GM18498 (cell line): ENCODE measurements around the gene SLC25A42.
"Not testable (repeated sequence)": the region's sequence is repeated elsewhere in the genome, so short reads cannot be mapped to it uniquely, and the experiment has no call there.

Experiments used
- ATAC-seq: cut with Tn5 transposase; IDR thresholded peaks from one replicate; pipeline ENCODE4 v1.9.1; 2021; ENCODE audit warnings: mild to moderate bottlenecking, moderate library complexity; ENCODE audit not compliant: unreplicated experiment

SLC25A42 gene

DNA sequence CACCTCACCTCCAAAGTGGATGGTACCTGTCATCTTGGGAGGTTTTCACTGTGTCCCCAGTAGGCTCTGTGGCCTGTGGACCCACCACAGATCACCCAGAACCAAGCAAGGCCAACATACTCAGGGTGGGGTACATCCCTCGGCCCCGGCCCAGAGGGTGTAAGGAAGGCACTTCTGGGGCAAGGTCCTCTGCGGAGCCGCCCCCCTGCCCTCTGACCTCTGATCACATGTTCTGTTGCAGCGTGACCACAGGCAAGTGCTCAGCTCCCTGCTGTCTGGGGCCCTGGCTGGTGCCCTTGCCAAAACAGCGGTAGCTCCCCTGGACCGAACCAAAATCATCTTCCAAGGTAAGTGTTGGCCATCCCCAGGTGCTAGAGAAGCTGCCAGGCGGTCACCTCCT, 37.7 kb downstream of the SLC25A42 start:
- ATAC-seq = no peak

DNA sequence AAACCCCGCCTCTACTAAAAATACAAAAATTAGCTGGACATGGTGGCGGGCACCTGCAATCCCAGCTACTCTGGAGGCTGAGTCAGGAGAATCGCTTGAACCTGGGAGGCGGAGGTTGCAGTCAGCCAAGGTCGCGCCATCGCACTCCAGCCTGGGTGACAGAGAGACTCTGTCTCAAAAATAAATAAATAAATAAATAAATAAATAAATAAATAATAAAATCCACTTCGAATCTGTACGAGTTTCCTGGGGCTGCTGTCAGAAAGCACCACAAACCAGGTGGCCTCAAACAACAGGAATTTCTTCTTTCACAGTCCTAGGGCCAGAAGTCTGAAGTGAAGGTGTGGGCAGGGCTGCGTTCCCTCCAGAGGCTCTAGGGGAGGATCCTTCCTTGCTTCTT, 38.8 kb downstream of the SLC25A42 start:
- ATAC-seq = not testable (repeated sequence)

DNA sequence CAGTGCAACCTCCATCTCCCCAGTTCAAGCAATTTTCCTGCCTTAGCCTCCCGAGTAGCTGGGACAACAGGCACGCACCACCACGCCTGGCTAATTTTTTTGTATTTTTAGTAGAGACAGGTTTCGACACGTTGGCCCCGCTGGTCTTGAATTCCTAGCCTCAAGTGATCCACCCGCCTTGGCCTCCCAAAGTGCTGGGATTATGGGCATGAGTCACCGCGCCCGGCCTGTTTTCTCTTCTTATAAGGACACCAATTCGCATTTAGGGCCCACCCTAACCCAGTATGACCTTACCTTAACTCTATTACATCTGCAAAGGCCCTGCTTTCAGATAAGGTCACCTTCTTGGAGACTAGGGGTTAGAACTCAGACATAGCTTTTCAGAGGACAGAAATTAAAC, 39.4 kb downstream of the SLC25A42 start:
- no peak for ATAC-seq

DNA sequence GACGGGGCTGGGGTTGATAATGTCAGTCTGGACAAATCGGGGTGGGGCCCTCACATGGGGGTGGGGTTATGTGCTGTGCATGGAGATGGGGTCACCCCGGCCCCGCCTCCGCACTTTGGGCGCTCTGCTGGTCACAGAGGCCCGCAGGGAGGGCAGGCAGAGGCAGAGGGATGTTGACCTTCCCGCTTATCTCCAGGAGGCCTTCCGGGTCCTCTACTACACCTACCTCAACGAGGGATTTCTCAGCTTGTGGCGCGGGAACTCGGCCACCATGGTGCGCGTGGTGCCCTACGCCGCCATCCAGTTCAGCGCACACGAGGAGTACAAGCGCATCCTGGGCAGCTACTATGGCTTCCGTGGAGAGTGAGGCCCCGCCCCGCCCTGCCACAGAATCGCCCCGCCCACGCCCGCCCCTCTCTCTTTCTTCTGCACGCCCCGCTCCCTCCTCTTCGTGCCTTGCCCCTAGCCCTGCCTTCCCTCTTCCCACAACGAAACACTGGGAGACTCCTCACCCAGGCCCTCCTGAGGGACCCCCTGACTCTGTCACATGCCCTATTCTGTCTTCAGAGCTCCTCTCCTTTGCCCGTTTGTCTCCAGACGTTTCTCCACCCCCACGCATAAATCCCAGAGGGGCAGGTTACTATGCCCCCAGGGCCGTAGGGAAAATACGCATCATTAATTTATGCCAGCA, 41.7 kb downstream of the SLC25A42 start:
- ATAC-seq = no peak

DNA sequence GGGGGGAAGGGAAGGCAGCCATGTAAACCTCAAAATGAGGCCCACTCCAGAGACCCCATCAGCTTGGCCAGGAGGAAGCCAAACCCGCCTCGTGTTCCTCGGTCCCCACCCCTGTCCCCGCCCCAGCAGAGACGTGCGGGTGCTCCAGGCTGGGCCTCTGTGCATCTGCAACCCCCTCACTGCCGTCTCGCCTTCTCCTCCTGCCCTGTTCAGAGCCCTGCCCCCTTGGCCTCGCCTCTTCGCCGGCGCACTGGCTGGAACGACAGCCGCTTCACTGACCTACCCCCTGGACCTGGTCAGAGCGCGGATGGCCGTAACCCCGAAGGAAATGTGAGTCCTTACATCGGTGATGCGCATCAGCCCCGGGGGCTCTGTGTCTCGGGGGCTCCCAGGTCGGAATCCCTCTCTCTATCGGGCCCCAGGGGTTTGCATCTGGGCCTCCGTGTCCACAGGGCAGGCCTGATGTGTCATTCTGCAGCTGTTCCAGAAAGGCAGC, 42.3 kb downstream of the SLC25A42 start:
- no peak for ATAC-seq

DNA sequence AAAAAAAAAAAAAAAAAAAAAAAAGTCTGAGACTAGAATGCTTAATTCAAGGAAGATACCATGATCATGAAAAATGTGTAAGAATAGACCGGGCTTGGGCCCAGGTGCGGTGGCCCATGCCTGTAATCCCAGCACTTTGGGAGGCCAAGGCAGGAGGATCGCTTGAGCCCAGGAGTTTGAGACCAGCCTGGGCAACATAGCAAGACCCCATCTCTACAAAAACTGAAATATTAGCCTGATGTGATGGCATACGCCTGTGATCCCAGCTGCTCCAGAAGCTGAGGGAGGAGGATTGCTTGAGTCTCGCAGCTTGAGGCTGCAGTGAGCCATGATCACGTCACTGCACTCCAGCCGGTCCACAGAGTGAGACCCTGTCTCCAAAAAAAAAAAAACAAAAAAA, 43.1 kb downstream of the SLC25A42 start:
- ATAC-seq = not testable (repeated sequence)

DNA sequence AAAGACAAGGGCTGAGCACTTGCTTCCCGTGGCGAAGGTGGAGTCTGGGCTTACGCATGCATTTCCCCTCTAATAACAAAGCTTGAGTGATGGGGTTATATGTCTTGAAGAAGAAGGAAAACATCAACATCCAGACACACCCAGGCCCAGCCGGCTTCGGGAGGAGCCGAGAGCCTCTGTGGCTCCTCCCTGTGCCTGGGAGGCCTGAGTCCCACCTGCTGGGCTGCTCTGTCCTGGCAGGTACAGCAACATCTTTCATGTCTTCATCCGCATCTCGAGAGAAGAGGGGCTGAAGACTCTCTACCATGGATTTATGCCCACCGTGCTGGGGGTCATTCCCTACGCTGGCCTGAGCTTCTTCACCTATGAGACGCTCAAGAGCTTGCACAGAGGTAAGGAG, 43.9 kb downstream of the SLC25A42 start:
- no peak for ATAC-seq

DNA sequence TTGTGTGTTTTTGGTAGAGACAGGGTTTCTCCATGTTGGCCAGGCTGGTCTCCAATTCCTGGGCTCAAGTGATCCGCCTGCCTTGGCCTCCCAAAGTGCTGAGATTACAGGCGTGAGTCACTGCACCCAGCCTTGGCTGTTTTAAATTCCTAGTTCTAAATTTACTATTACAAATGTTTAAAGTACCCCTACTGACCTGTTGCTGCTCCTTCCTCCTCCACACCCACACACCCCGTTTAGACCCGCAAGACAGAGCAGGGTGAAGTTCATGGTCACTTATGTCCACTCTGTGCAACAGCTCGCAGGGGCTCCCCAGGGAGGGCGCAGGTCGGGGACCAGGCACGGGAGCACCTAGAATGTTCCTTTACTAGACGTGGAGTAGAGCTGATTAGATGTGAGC, 45.8 kb downstream of the SLC25A42 start:
- no peak for ATAC-seq

DNA sequence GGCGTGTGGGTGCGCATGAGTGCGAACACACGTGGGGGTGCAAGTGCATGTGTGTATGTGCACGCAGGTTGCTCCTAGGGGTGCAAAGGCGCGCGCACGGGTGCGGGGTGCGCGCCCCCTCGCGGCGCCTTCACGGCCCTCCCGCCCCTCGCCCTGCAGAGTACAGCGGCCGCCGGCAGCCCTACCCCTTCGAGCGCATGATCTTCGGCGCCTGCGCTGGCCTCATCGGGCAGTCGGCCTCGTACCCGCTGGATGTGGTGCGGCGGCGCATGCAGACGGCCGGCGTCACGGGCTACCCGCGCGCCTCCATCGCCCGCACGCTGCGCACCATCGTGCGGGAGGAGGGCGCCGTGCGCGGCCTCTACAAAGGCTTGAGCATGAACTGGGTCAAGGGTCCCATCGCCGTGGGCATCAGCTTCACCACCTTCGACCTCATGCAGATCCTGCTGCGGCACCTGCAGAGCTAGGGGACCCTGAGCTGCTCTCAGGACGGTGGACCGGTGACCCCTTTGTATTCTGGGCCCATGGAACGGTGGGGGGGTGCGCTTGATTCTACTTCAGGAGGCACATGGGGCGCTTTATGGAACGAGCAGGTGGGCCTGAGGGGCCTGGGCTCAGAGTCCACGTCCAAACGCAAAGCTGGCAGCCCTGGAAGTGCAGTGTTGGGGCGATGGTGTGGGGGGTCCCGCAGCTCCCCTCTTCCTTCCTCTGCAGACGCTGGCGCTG, 46.8 kb downstream of the SLC25A42 start:
- no peak for ATAC-seq

DNA sequence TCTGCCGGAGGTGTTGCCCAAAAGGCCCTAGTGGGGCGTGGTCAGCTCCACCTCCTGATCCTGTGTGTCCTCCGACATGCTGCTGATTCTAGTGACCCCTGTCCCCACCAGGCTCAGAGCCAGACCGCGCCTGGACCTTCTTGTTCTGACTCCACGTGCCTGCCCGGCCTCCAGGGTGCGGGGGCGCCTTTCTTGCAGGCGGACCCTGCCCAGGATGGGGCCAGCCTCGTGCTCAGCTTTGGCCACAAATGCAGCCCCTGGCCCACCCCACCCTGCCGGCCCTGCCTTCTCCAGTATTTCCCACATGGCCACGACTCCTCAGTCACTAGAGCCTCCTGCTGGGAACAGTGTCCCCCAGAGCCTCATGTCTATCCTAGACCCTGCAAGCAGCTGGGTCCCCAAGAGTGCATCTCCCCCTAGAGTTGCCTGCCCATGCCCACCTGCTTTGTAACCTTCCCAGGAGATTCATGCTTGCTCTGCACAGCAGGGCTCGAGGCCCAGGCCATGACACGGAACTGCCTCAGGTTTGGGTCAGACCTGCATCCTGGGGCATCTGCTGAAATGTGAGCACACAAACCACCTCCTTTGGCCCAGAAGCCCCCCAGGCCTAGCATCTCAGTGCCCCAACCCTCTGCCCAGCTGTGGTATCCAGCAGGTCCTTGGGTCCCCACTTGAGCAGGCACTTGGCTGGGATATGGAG, 47.5 kb downstream of the SLC25A42 start:
- ATAC-seq = no peak

DNA sequence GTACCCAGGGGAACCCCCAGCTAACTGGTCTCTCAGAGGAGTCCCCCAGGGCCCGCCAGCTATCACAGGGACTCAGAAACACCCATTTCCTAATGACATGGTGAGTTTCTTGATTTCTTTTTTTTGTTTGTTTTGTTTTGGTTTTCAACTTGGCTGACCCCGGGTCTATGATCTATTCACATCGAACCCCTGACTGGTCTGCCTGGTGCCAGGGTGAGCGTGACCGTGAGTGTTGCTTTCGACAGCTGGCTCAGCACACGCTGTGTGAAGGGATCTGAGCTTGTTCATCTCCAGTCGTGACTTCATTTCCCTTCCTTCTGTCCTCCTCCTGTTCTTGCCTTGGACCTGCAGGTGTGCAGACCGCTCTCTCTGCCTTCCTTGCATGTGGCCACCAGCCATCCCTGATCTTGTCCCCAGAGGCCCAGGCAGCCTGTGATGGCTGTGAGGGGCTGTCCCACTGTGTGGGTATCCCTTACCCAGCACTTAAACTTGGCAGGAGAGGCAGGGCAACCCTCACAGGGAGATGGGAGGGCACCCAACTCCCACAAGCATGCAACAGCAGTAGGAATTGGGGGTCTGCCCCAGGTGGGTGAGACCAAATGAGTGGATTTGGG, 48.3 kb downstream of the SLC25A42 start:
- no peak for ATAC-seq

DNA sequence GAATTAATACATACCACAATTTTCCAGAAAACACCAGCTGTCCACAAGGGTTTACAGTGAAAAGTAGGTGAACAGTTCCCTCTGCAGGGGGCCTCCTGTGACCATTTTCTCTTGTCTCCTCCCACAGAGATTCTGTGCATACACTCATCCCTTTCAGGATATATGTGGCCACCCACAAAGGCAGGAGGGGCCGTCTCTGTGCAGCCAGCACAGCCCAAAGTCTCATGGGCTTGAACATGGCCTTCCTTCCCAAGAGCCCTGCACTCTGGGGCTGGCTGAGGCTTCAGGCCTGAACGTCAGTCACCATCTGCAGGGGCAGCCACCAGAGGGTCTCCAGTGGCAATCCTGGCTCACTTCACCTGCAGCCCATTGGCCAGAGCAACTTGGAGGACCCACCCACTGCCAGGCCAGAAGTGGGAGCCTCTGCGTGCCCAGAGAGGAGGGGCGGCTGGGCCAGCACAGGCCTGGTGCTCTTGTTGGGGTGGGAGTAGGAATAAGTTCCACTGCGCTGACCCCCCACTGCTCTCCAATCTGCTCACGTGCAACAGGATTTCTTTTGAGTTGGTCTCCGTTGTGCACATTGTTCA, 49.3 kb downstream of the SLC25A42 start:
- no peak for ATAC-seq

DNA sequence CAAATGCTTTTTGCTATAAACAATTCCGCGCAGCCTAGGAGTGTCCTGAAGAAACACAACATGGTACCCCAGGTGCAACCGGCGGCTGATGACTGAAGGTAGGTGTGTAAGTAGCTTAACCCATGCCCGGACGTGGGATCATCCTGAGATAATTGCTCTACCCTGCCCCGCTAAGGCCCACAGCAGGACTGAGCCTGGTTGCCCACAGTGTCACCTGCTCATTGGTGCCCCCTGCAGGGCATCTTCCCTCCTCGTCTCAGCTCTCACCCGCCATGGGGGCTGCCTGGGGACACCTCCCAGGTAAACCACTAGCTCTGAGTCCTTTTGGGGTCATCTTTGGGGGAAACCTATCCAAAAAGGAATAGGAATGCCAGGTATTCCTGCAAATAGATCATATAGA, 52.2 kb downstream of the SLC25A42 start:
- ATAC-seq = no peak

DNA sequence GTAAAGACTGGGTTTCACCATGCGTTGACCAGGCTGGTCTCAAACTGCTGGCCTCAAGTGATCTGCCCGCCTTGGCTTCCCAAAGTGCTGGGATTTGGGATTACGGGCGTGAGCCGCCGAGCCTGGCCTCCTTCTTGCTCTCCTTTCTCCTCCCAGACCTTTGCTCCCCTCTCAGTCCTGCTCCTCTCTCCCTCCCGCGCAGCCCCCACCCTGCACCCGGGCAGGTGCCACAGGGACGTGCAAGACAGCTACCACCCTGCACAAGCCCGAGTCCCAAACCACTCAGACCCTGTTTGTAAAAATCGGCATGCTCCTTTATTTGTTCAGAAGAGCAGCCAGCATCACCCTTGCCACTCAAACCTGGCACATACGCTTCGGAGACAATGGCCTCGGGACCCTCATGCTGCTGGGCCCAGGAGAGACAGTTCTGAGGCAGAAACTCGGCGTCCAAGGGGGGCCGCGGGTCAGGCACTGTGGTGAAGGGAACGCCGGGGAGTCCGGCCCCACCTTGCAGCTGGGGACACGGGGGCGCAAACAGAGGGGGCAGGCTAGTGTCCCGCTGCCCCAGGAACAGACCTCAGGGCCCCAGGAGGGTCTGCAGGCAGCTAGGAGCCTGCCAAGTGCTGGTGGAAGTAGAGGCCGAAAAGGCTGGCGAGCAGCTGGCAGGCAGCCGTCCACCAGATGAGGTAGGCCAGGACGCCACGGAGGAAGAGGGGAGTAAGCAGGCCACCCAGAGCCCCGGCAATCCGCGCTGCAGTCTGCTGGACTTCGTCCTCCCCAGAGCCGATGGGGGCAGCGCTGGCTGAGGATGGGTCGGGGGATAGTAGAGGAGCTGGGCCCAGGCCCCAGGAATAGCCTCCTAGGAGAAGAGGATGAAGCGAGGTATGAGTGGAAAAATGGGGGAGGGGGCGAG, 55.8 kb downstream of the SLC25A42 start:
- ATAC-seq = no peak

DNA sequence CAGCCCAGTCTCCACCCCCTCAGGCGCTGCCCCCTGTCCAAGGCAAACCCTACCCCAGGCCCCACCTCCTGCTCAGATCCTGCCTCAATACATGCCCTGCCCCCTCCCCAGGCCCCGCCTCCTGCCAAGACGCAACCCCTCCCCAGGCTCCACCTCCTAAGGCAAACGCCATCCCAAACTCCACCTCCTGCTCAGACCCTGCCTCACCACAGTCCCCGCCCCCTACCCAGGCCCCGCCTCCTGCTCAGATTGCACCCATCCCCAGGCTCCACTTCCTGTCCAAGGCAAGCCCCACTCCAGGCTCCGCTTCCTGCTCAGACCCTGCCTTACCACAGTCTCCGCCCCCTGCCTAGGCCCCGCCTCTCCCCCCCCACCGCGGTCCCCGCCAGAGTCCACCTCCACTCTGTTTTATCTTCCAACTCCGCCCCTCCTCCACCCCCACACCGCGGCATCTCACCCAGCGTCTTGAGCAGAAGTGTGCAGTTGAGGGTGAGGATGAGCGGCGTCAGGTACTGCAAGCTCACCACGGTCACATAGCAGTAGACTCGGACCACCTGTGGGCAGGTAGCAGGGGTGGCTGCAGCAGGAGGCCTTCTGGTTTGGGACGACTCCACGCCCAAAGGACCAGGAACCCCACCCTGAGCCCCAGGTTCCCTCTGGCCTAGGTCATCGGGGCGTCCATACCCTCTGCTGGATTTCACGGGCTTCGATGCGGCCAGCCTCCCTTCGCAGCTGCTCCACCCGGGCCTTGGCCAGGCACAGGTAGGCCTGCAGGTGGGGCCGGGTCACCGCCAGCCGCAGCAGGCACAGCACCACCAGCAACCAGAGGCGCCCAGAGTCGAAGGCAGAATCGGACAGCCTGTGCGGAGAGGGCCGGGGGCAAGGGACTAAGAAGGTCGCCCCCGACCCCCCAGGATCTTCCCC, 56.8 kb downstream of the SLC25A42 start:
- ATAC-seq = no peak

DNA sequence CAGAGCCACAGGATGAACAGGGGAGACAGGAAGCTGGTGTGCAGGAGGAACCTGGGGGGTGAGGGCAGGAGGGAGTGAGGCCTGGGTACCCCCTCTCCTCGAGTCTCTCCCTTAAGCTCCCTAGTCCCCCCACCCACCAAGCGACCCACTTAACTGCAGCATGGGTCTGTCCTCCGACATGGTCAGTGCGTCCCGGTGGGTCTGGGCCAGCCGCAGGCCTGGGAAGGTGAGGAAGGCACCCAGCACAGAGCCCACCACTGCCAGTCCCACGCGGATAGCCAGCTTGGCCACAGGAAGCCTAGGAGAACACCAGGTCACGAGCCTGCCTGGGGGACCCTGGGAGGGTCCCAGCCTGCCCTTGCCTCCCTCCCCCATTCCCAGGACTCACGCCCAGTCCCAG, 57.6 kb downstream of the SLC25A42 start:
- ATAC-seq = no peak

DNA sequence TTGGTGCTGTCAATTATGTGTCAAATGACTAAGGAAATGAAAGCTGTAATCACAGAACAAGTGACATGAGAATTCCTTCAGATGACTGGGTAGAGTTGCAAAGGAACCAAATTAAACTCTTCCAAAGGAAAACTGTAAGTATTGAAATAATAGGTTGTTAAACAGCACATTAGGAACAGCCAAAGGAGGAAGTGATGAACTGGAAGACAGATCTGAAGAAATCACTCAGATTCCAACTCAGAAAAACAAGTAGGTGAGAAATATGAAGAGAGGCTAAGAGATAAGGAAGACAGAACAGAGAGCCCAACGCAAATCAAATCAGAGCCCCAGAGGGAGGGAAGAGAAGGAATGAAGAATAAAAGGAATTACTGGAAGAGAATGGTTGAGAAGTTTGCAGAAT, 59.1 kb downstream of the SLC25A42 start:
- no peak for ATAC-seq

DNA sequence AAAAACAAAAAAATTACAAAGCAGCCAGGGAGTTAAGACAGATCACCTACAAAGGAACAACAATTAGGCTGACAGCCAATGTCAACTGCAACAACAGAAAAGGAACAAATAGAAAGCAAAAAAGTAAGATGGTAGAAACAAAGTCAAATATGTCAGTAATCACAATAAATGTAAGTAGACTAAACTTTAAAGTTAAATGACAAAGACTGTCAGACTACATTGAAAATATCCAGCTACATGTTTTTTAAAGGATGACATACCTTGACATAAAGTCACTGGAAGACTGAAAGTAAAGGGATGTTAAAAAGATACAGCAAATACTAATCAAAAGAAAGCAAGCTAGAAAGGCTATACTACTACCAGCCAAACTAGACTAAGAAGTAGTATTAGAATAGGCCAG, 59.6 kb downstream of the SLC25A42 start:
- no peak for ATAC-seq

DNA sequence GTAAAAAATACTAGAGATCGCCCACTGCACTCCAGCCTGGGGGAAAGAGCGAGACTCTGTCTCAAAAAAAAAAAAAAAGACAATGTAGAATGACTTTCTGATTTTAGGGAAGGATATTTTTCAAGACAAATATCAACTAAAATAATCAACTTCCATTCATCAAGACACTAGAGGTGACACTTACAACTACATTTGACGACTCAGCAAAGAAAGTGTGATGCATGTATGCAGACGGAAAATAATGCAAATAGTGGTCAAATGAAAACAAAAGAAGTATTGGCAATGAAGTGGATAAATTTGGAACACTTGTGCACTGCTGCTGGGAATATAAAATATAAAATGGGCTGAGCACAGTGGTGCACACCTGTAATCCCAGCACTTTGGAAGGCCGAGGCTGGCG, 62.3 kb downstream of the SLC25A42 start:
- ATAC-seq = no peak
